ENCODE data around the gene PIK3CG.
"Not testable (repeated sequence)": the region's sequence is repeated elsewhere in the genome, so short reads cannot be mapped to it uniquely, and the experiment has no call there.

Gene PIK3CG

GRCh38 chr7:106944035-106944665 lies 79.1 kb downstream of the PIK3CG start:
- DNase-seq = no peak

GRCh38 chr7:106947244-106947728 lies 82.2 kb downstream of the PIK3CG start:
- no peak for DNase-seq

- DNase-seq = no peak
Measured at GRCh38 chr7:106952001-106952657, 87.0 kb downstream of the PIK3CG start.

- no peak for DNase-seq
Measured at GRCh38 chr7:106952658-106953231, 87.7 kb downstream of the PIK3CG start.

- DNase-seq = no peak
Measured at GRCh38 chr7:106954840-106955239, 89.8 kb downstream of the PIK3CG start.

- DNase-seq = not testable (repeated sequence)
Measured at GRCh38 chr7:106955857-106956256, 90.8 kb downstream of the PIK3CG start.

Data from NCI-H2171 (cell line).